ENCODE results near the gene AEN. TPM values are rescaled to one million over a fixed set of nuclear protein-coding genes. Genes with fewer than 3 reads are reported as not detected.

AEN gene
- total RNA-seq, 1 experiment from 2014 or later = 36.2 TPM

DNA sequence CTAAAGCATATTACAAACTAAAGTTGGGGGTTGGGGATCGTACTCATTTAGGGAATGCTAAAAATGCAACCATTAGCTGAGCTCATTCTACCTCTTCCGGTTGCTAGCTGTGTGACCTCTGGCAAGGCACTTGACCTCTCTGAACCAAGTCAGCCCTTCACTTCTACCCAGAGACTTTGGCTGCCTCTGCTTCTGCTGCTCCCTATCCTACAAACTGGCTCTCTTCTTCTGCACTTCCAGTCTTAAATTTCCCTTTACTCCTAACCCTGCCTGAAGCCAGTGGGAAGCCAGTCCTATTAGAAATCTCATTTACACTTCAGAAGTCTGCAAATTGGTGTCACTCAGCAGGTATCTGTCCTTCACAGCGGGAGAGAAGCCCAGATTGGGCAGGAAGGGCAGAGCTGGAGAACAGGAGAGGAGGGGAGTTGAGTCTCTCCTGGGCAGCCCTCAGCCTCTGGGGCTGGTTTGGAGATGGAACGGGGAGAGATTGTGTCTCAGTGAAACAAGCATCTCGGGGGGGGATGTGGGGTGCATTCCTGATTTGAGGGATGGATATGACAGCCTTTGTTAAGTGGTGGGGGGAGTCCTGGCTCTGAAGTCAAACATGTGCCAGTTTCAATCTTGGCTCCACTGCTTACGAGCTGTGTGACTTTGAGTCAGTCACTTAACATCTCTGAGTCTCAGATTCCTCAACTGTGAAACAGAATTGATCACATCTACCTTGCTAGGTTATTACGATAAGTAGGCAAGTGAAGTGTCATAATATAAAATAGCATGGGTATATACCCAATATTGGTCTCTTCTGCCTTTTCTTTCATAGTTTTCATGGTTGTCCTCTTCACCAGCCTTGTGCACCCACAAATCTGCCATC, 7.8 kb upstream of the AEN start:
- POLR2A ChIA-PET = no interaction called here
- Histone ChIP-seq H3K9ac (ENCODE audit: low read length) (no peak overlapping the region), H3K36me3 (ENCODE audit: control insufficient read depth in 1 of 2, insufficient read depth in 2 of 2, low read length in 2 of 2) (no peaks in the 10 kb centered on the region), H3K27me3 (ENCODE audit: insufficient read depth, low read length) (peaks cover 26% of the 10 kb centered on the region), H3K4me3 (replicated peaks in 1 of 2; ENCODE audit: low read depth in 1 of 2, low read length in 2 of 2) (no peak overlapping the region), H2AFZ (ENCODE audit: low read depth, low read length, poor library complexity, severe bottlenecking) (no peak overlapping the region), H3K9me3 (ENCODE audit: control insufficient read depth in 1 of 2, insufficient read depth in 1 of 2, low read depth in 1 of 2, low read length in 2 of 2) (no peaks in the 10 kb centered on the region), H4K20me1 (ENCODE audit: insufficient read depth) (no peaks in the 10 kb centered on the region), H3K4me1 (ENCODE audit: control insufficient read depth in 1 of 2, insufficient read depth in 2 of 2, low read length in 2 of 2) (peaks cover 0 to 24% of the 10 kb centered on the region in 2 experiments; a peak in 3 of 4 replicates), H3K79me2 (ENCODE audit: insufficient read depth, low read length) (no peaks in the 10 kb centered on the region), H3K4me2 (ENCODE audit: low read length) (0 out of 2 replicates have a peak overlapping the region, but pooled peaks have one; percentile 4), H3K27ac (ENCODE audit: low read depth, low read length) (no peak overlapping the region), H3K9me2 (ENCODE audit: insufficient read depth) (no peaks in the 10 kb centered on the region)
- RAD21 ChIA-PET (ENCODE audit: low non-redundant PET in 1 of 2, low total read pairs in 2 of 2, uncharacterized antibody in 2 of 2, unreplicated experiment in 2 of 2) = no interaction called here
- no TSS peak for BruUV-seq (replicated peaks)
- DNase-seq (ENCODE audit: low read depth, low spot score) (no peak), ATAC-seq (no peak)
- CTCF ChIA-PET = interaction anchor here (1.6 kb wide), 1 partner anchor 134 kb away, joined by 3 read pairs; no protein-coding TSS in a partner anchor
- TF ChIP-seq POLR2AphosphoS5 (IDR thresholded peaks at IDR 0.05; ENCODE audit: low read depth, low read length) = no peak
- no peak for TF ChIP-seq CBX3 (IDR thresholded peaks at IDR 0.05; ENCODE audit: low read depth)
- TF ChIP-seq SRF (IDR thresholded peaks at IDR 0.05; ENCODE audit: low read depth) = no peak
- intact Hi-C loops (cut with micrococcal nuclease) = loop anchor here (5.0 kb wide), 1 partner anchor 66 kb away; the partner anchor contains the start of gene DET1

DNA sequence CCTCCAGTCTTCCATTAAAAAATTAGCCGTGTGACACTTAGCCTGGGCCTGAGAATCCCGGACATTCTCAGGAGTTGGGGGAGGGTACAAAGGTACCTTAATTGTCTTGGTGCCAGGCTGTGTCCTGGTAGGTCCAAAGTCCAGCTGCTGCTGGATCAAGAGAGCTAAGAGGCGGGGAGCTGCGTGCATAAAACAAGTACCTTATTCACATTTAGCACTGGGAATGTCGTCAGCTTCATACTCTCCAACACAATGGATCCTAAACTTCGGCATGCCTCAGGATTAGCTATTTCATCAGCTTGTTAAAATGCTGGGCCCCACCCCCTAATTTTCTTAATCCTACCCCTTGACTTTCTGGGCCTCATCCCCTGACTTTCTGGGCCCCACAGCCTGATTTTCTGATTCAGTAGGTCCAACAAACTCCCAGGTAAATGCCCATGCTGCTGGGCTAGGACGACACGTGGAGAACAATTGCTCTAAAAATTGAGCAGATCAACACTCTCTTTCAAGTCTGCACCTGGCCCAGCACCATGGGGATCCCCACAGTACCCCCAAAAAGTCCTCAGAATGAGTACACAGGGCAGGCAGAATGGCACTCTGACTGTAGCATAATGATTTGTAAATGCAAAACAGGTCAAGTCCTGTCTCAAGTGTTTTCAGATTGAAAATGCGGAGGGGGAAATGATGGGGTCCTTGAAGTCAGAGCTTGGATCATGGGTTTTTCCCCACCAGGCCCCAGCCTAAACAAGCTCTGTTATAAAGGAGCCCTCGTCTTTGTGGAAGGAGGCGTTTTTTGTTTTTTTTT, 5.6 kb upstream of the AEN start:
- no peak overlapping the region for H3K4me2 ChIP-seq (ENCODE audit: low read length)
- ChIA-PET POLR2A (no interaction called here), CTCF (interaction anchor here (0.7 to 1.7 kb wide), 3 partner anchors 9 to 148 kb away, joined by 3 to 5 read pairs (median 3); partner anchors contain the start of genes MRPL46 and MRPS11), RAD21 (ENCODE audit: low non-redundant PET in 1 of 2, low total read pairs in 2 of 2, uncharacterized antibody in 2 of 2, unreplicated experiment in 2 of 2) (interaction anchor here in 1 of 2 experiments (1.1 kb wide), 1 partner anchor 219 kb away, joined by 3 read pairs; no protein-coding TSS in a partner anchor)
- TF ChIP-seq, protein P1, sequence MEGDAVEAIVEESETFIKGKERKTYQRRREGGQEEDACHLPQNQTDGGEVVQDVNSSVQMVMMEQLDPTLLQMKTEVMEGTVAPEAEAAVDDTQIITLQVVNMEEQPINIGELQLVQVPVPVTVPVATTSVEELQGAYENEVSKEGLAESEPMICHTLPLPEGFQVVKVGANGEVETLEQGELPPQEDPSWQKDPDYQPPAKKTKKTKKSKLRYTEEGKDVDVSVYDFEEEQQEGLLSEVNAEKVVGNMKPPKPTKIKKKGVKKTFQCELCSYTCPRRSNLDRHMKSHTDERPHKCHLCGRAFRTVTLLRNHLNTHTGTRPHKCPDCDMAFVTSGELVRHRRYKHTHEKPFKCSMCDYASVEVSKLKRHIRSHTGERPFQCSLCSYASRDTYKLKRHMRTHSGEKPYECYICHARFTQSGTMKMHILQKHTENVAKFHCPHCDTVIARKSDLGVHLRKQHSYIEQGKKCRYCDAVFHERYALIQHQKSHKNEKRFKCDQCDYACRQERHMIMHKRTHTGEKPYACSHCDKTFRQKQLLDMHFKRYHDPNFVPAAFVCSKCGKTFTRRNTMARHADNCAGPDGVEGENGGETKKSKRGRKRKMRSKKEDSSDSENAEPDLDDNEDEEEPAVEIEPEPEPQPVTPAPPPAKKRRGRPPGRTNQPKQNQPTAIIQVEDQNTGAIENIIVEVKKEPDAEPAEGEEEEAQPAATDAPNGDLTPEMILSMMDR (IDR thresholded peaks at IDR 0.05 in 2 of 3, conservative IDR thresholded peaks at IDR 0.05 in 1 of 3; ENCODE audit: borderline replicate concordance in 1 of 3, insufficient read depth in 1 of 3, low read depth in 2 of 3, low read length in 2 of 3) = no peak
- TF ChIP-seq CBX3 (IDR thresholded peaks at IDR 0.05; ENCODE audit: low read depth) = no peak
- TF ChIP-seq EZH2phosphoT487 (IDR thresholded peaks at IDR 0.05; ENCODE audit: borderline replicate concordance) = no peak
- TF ChIP-seq, protein P2, sequence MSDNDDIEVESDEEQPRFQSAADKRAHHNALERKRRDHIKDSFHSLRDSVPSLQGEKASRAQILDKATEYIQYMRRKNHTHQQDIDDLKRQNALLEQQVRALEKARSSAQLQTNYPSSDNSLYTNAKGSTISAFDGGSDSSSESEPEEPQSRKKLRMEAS (IDR thresholded peaks at IDR 0.05) = no peak
- no peak for TF ChIP-seq CEBPB (IDR thresholded peaks at IDR 0.05; ENCODE audit: low read depth)
- TF ChIP-seq EGR1 (IDR thresholded peaks at IDR 0.05; ENCODE audit: low read depth) = no peak
- TF ChIP-seq, protein P3, sequence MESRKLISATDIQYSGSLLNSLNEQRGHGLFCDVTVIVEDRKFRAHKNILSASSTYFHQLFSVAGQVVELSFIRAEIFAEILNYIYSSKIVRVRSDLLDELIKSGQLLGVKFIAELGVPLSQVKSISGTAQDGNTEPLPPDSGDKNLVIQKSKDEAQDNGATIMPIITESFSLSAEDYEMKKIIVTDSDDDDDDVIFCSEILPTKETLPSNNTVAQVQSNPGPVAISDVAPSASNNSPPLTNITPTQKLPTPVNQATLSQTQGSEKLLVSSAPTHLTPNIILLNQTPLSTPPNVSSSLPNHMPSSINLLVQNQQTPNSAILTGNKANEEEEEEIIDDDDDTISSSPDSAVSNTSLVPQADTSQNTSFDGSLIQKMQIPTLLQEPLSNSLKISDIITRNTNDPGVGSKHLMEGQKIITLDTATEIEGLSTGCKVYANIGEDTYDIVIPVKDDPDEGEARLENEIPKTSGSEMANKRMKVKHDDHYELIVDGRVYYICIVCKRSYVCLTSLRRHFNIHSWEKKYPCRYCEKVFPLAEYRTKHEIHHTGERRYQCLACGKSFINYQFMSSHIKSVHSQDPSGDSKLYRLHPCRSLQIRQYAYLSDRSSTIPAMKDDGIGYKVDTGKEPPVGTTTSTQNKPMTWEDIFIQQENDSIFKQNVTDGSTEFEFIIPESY (IDR thresholded peaks at IDR 0.05; ENCODE audit: extremely low read depth, insufficient replicate concordance, low read length) = no peak
- no peaks in the 10 kb centered on the region for H3K9me2 ChIP-seq (ENCODE audit: insufficient read depth)
- H3K79me2 ChIP-seq (ENCODE audit: insufficient read depth, low read length) = no peaks in the 10 kb centered on the region
- DNase-seq (ENCODE audit: low read depth, low spot score) (no peak), ATAC-seq (no peak)
- no TSS peak for BruUV-seq (replicated peaks)
- intact Hi-C loops (cut with micrococcal nuclease) = no loop called here
- peaks cover 5% of the 10 kb centered on the region; the same call in 1 of the 2 replicates for H3K27me3 ChIP-seq (ENCODE audit: insufficient read depth, low read length)
- no peaks in the 10 kb centered on the region for H4K20me1 ChIP-seq (ENCODE audit: insufficient read depth)
- no peaks in the 10 kb centered on the region for H3K36me3 ChIP-seq (ENCODE audit: control insufficient read depth in 1 of 2, insufficient read depth in 2 of 2, low read length in 2 of 2)
- no peak overlapping the region for H3K27ac ChIP-seq (ENCODE audit: low read depth, low read length)
- H3K9ac ChIP-seq (ENCODE audit: low read length) = no peak overlapping the region
- peaks cover under 1 to 30% of the 10 kb centered on the region in 2 experiments; a peak in 3 of 4 replicates for H3K4me1 ChIP-seq (ENCODE audit: control insufficient read depth in 1 of 2, insufficient read depth in 2 of 2, low read length in 2 of 2)
- no peak overlapping the region for H3K4me3 ChIP-seq (replicated peaks in 1 of 2; ENCODE audit: low read depth in 1 of 2, low read length in 2 of 2)
- no peak overlapping the region for H2AFZ ChIP-seq (ENCODE audit: low read depth, low read length, poor library complexity, severe bottlenecking)
- H3K9me3 ChIP-seq (ENCODE audit: control insufficient read depth in 1 of 2, insufficient read depth in 1 of 2, low read depth in 1 of 2, low read length in 2 of 2) = no peaks in the 10 kb centered on the region
